ENCODE measurements around the gene POMT1.

The POMT1 gene

DNA sequence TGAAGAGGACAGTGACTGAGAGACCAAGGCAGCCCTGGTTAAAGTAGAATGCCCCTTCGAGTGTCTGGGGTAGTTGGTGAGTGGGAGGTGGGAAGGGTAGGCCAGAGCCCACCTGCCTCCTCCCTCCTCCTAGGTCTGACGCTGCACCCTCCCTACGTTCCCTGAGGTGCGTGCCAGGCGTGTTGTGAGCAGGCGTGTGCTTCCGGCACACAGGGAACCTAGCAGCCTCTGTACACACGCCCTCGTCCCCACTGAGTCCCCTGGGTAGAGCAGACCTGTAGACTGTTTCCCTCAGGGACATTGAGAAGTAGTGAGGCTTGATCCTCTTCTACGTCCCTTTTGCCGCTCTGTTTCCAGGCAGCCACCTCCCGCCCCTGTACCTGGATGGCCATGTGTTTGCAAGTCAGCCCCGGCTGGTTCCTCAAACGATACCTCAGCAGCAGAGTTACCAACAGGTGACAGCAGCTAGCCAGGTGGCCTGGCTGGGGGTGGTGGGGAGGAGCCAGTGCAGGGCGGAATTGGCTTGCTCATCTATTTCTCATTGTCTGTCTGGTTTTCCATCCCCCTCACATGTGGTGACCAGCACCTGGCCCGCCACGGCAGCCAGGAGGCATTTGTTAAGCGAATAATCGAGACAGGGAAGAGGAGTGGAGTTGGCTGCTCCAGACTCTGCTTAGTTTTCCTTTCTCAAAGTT lies 16.8 kb upstream of the POMT1 start:
- Histone ChIP-seq H3K4me3 (ENCODE audit: low read depth, low read length) (no peak overlapping the region), H3K27me3 (ENCODE audit: control insufficient read depth, insufficient read depth, low read length) (no peaks in the 10 kb centered on the region), H3K4me1 (ENCODE audit: control insufficient read depth, insufficient read depth, low read length) (no peaks in the 10 kb centered on the region), H3K36me3 (ENCODE audit: control insufficient read depth, insufficient read depth, low read length) (peaks cover 98% of the 10 kb centered on the region), H3K9me3 (ENCODE audit: control insufficient read depth, insufficient read depth, low read depth, low read length) (no peaks in the 10 kb centered on the region), H3K27ac (ENCODE audit: low read depth, low read length) (no peak overlapping the region), H3K9ac (ENCODE audit: low read length) (no peak overlapping the region)

DNA sequence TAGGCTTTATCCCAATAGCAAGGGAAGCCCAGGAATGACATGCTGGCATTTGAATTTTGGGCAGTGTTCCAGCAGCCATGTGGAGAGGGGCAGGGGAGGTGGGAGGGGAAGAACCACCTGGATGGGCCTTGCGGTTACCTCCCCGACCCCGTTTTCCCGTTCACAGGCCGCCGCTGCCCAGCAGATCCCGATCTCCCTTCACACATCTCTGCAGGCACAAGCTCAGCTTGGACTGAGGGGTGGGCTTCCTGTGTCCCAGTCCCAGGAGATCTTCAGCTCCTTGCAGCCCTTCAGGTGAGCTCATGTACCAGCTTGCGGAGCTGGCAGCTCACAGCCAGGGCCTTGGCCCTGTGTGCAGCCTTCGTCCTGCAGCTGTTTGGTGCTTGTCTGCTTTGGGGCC lies 15.7 kb upstream of the POMT1 start:
- H3K9me3 ChIP-seq (ENCODE audit: control insufficient read depth, insufficient read depth, low read depth, low read length) = no peaks in the 10 kb centered on the region
- H3K4me3 ChIP-seq (ENCODE audit: low read depth, low read length) = no peak overlapping the region
- no peaks in the 10 kb centered on the region for H3K4me1 ChIP-seq (ENCODE audit: control insufficient read depth, insufficient read depth, low read length)
- H3K27ac ChIP-seq (ENCODE audit: low read depth, low read length) = no peak overlapping the region
- H3K9ac ChIP-seq (ENCODE audit: low read length) = no peak overlapping the region
- H3K27me3 ChIP-seq (ENCODE audit: control insufficient read depth, insufficient read depth, low read length) = no peaks in the 10 kb centered on the region
- H3K36me3 ChIP-seq (ENCODE audit: control insufficient read depth, insufficient read depth, low read length) = peaks cover 100% of the 10 kb centered on the region

DNA sequence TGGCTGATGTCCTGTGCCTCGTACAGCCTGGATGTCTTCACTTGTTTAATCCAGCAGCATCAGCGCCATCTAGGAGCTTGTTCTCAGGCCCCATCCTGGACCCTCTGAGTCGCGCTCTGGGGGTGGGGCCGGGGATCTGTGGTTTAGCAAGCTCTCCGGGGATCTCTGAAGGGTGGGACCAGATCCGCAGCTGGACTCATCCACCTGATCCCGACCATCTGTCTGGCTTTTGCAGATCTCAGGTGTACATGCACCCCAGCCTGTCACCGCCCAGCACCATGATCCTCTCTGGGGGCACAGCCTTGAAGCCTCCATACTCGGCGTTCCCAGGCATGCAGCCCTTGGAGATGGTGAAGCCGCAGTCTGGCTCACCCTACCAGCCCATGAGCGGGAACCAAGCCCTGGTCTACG lies 15.1 kb upstream of the POMT1 start:
- Histone ChIP-seq H3K4me3 (ENCODE audit: low read depth, low read length) (no peak overlapping the region), H3K27ac (ENCODE audit: low read depth, low read length) (no peak overlapping the region), H3K27me3 (ENCODE audit: control insufficient read depth, insufficient read depth, low read length) (no peaks in the 10 kb centered on the region), H3K9me3 (ENCODE audit: control insufficient read depth, insufficient read depth, low read depth, low read length) (no peaks in the 10 kb centered on the region), H3K4me1 (ENCODE audit: control insufficient read depth, insufficient read depth, low read length) (no peaks in the 10 kb centered on the region), H3K36me3 (ENCODE audit: control insufficient read depth, insufficient read depth, low read length) (peaks cover 100% of the 10 kb centered on the region), H3K9ac (ENCODE audit: low read length) (no peak overlapping the region)

DNA sequence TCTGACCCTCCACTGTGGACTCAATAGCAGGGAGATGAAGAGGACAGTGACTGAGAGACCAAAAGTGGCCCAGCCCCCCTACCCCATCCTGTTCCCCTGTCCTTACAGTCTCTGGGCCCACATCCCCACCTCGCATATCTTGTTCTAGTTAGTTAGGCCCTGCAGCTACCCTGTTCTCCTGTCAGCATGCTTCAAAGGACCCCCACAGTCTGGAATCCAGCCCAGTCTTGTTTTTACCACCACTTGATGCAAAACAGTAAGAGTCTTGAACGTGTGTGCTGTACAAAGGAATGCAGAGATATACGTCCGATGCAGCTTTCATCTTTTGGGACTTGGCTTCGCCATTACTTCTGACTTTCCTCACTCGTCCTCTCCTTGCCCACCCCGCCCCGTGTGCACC lies 12.2 kb upstream of the POMT1 start:
- H3K36me3 ChIP-seq (ENCODE audit: control insufficient read depth, insufficient read depth, low read length) = peaks cover 100% of the 10 kb centered on the region

DNA sequence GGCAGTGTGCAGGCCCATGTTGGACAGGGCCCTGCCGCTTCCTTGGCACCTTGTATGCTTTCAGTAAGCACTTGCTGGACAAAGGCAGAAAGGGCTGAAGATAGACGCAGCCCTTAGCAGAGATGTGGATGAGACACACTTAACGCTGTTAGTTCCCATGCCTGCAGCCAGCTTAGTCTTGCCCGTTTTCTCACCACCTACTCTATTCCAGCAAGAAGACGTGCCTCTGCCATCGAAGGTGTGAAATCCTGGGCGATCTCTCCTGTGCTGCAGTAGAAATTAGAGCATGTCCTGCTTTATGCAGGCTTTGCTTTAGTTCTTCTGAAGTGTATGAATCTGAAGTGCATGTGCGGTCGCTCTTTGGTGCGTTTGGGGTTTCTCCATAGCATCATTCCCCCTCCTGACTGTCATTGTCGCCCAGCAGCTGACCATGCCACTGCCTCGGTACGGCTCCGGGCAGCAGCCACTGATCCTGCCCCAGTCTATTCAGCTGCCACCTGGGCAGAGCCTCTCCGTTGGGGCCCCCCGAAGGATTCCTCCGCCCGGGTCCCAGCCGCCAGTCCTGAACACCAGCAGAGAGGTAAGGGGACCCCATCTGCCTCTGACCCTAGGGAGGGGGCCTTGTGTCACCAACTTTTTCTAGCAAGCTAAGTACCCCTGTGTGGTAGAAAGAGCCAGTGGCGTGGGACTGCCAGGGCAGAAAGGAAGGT lies 11.6 kb upstream of the POMT1 start:
- no peak overlapping the region for H3K9ac ChIP-seq (ENCODE audit: low read length)
- H3K4me3 ChIP-seq (ENCODE audit: low read depth, low read length) = no peak overlapping the region
- no peaks in the 10 kb centered on the region for H3K27me3 ChIP-seq (ENCODE audit: control insufficient read depth, insufficient read depth, low read length)
- no peaks in the 10 kb centered on the region for H3K9me3 ChIP-seq (ENCODE audit: control insufficient read depth, insufficient read depth, low read depth, low read length)
- peaks cover 100% of the 10 kb centered on the region for H3K36me3 ChIP-seq (ENCODE audit: control insufficient read depth, insufficient read depth, low read length)
- no peak overlapping the region for H3K27ac ChIP-seq (ENCODE audit: low read depth, low read length)
- H3K4me1 ChIP-seq (ENCODE audit: control insufficient read depth, insufficient read depth, low read length) = no peaks in the 10 kb centered on the region

More for the DNA sequence above, 12.2 kb upstream of the POMT1 start:
- Histone ChIP-seq H3K27me3 (ENCODE audit: control insufficient read depth, insufficient read depth, low read length) (no peaks in the 10 kb centered on the region), H3K27ac (ENCODE audit: low read depth, low read length) (no peak overlapping the region), H3K4me1 (ENCODE audit: control insufficient read depth, insufficient read depth, low read length) (no peaks in the 10 kb centered on the region), H3K4me3 (ENCODE audit: low read depth, low read length) (no peak overlapping the region), H3K9me3 (ENCODE audit: control insufficient read depth, insufficient read depth, low read depth, low read length) (no peaks in the 10 kb centered on the region), H3K9ac (ENCODE audit: low read length) (no peak overlapping the region)

DNA sequence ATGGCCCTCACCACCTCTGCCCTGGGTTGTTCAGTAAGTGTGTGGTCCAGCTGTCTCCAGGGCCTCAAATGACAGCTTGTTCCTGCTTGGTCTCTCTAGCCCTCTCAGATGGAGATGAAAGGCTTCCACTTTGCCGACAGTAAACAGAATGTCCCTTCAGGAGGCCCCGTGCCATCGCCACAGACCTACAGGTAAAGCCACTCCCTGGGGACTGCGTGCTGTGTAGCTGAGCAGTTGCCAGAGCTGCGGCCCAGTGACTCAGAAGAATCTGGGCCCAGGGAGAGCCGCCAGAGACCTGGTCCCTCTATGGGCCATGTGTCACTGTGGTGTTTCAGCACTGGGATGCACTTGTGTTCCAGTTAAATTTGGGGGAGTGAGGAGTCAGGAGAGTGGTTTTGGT lies 10.6 kb upstream of the POMT1 start:
- no peaks in the 10 kb centered on the region for H3K27me3 ChIP-seq (ENCODE audit: control insufficient read depth, insufficient read depth, low read length)
- H3K4me3 ChIP-seq (ENCODE audit: low read depth, low read length) = no peak overlapping the region
- no peak overlapping the region for H3K27ac ChIP-seq (ENCODE audit: low read depth, low read length)
- H3K9me3 ChIP-seq (ENCODE audit: control insufficient read depth, insufficient read depth, low read depth, low read length) = no peaks in the 10 kb centered on the region
- H3K36me3 ChIP-seq (ENCODE audit: control insufficient read depth, insufficient read depth, low read length) = peaks cover 100% of the 10 kb centered on the region
- no peaks in the 10 kb centered on the region for H3K4me1 ChIP-seq (ENCODE audit: control insufficient read depth, insufficient read depth, low read length)
- H3K9ac ChIP-seq (ENCODE audit: low read length) = no peak overlapping the region

DNA sequence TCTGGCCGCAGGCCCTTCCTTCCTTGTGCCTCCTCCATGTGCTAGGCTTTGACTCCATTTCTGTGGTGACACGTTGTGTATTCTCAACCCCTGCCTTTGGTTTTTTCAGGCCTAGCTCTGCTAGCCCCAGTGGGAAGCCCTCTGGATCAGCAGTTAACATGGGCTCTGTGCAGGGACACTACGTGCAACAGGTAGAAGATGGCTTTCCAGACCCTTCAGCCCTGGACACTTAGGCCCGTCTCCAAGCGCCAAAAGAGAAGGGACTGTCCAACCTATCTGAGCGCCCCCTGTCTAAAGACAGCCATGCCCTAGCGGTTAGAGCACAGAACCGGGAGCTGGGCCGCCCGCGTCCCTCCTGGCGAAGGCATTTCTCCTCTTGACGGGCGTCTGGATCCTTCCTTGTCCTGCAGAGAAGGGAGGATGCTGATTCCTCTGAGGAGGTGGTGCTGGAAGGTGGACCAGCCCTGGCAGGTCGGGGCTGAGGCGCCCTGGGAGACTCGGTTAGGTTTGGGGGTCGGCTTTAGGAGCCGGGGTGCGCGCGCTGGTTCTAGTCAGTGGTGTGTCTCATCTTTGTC lies 8.3 kb upstream of the POMT1 start:
- no peak overlapping the region for H3K9ac ChIP-seq (ENCODE audit: low read length)
- H3K9me3 ChIP-seq (ENCODE audit: control insufficient read depth, insufficient read depth, low read depth, low read length) = no peaks in the 10 kb centered on the region
- no peak overlapping the region for H3K4me3 ChIP-seq (ENCODE audit: low read depth, low read length)
- H3K27me3 ChIP-seq (ENCODE audit: control insufficient read depth, insufficient read depth, low read length) = no peaks in the 10 kb centered on the region
- no peak overlapping the region for H3K27ac ChIP-seq (ENCODE audit: low read depth, low read length)
- no peaks in the 10 kb centered on the region for H3K4me1 ChIP-seq (ENCODE audit: control insufficient read depth, insufficient read depth, low read length)
- H3K36me3 ChIP-seq (ENCODE audit: control insufficient read depth, insufficient read depth, low read length) = peaks cover 100% of the 10 kb centered on the region

DNA sequence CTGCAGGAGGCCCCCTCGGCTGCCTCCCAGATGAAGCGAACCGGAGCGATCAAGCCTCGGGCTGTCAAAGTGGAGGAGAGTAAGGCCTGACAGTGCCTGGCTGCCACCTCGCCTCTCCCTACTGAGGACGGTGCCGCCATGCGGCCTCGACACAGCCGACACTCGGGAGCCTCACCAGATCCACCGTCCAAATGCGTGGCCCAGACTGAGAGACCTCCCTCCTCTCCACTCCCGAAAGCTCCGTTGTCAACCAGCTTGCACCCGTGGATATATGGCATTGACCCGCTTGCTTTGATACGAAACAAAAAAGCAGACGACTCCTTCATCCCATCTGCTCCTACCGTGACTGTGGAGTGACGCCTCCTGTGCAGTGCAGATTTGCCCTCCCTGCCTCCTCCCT lies 6.9 kb upstream of the POMT1 start:
- Histone ChIP-seq H3K9me3 (ENCODE audit: control insufficient read depth, insufficient read depth, low read depth, low read length) (no peaks in the 10 kb centered on the region), H3K36me3 (ENCODE audit: control insufficient read depth, insufficient read depth, low read length) (peaks cover 100% of the 10 kb centered on the region), H3K27me3 (ENCODE audit: control insufficient read depth, insufficient read depth, low read length) (no peaks in the 10 kb centered on the region), H3K4me1 (ENCODE audit: control insufficient read depth, insufficient read depth, low read length) (no peaks in the 10 kb centered on the region), H3K27ac (ENCODE audit: low read depth, low read length) (no peak overlapping the region), H3K4me3 (ENCODE audit: low read depth, low read length) (no peak overlapping the region), H3K9ac (ENCODE audit: low read length) (no peak overlapping the region)

DNA sequence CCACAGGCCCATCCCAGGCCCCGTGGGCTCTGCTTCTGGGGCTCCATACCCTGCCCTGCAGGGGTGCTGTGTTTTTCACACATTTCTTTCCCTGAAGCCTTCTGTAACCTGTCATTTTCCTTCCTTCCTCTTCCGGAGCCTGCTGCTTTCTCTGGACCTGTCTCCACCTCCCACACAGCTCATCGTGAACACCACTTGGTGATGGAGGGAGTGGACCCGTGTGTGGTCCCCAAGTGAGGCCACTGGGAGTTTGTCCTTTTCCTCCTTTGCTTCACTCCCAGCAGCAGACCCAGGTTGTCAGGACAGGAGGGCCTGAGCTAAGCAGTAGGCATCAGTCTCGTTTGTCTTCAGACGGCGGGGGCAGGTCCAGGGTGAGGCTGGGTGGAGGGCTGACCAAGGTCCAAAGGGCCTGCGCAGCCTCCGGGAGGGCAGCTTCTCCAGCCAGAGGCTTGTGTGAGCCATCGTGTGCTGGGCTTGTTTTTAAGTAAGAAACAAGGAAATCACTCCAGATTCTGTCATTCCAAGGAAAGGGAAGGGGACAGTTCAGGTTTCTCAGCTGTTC lies 5.8 kb upstream of the POMT1 start:
- Histone ChIP-seq H3K27me3 (ENCODE audit: control insufficient read depth, insufficient read depth, low read length) (no peaks in the 10 kb centered on the region), H3K36me3 (ENCODE audit: control insufficient read depth, insufficient read depth, low read length) (peaks cover 92% of the 10 kb centered on the region), H3K9me3 (ENCODE audit: control insufficient read depth, insufficient read depth, low read depth, low read length) (no peaks in the 10 kb centered on the region), H3K9ac (ENCODE audit: low read length) (no peak overlapping the region), H3K4me3 (ENCODE audit: low read depth, low read length) (no peak overlapping the region), H3K27ac (ENCODE audit: low read depth, low read length) (no peak overlapping the region), H3K4me1 (ENCODE audit: control insufficient read depth, insufficient read depth, low read length) (no peaks in the 10 kb centered on the region)

DNA sequence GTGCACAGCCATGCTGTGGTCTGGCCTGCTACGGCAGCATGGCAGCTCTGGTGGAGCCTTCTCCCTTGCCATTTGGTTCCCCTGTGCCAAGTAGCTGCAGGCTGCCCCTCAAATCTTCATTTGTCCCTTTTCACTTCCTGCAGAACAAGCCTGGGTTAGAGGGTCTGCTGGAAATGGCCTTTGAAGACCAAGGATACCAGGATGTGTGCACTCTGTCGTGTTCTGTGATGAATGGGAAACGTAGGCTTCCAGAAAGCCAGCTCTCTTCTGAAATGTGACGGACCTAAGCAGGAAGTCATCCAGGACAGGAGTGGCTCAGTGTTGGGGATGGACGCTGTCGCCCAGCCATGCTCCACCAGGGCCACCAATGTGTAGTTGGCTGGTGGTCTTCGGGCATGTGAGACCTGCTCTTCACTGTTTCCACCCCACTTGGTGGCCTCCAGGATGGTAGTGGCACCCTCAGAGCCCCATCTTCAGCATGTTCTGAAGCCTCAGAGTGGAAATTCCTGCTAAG lies 3.4 kb upstream of the POMT1 start:
- H3K27ac ChIP-seq (ENCODE audit: low read depth, low read length) = no peak overlapping the region
- H3K4me1 ChIP-seq (ENCODE audit: control insufficient read depth, insufficient read depth, low read length) = peaks cover 10% of the 10 kb centered on the region; the same call in 1 of the 2 replicates
- H3K36me3 ChIP-seq (ENCODE audit: control insufficient read depth, insufficient read depth, low read length) = peaks cover 68% of the 10 kb centered on the region
- H3K9ac ChIP-seq (ENCODE audit: low read length) = no peak overlapping the region
- peaks cover 3% of the 10 kb centered on the region; the same call in 1 of the 2 replicates for H3K27me3 ChIP-seq (ENCODE audit: control insufficient read depth, insufficient read depth, low read length)
- H3K4me3 ChIP-seq (ENCODE audit: low read depth, low read length) = no peak overlapping the region
- no peaks in the 10 kb centered on the region for H3K9me3 ChIP-seq (ENCODE audit: control insufficient read depth, insufficient read depth, low read depth, low read length)

DNA sequence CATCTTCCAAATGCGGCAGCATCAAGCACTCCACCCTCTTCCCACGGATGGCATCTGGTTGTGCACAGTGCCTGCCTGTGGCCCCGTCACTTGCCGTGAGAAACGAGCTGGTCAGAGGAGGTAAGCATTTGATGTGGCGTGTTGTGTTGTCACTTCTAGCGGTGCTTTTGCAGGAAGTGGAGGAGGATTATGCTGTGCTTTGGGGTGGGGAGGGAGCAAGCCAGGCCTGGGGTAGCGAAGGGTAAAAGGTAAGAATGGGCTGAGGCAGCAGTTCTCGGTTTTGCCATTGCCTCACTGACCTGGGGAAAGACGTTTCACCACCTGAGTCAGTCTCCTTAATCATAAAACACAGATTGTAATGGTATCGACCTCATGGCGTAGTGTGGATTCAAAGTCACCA lies 2.3 kb upstream of the POMT1 start:
- H3K4me3 ChIP-seq (ENCODE audit: low read depth, low read length) = no peak overlapping the region
- H3K27me3 ChIP-seq (ENCODE audit: control insufficient read depth, insufficient read depth, low read length) = peaks cover 3% of the 10 kb centered on the region; the same call in 1 of the 2 replicates
- no peak overlapping the region for H3K9ac ChIP-seq (ENCODE audit: low read length)
- no peaks in the 10 kb centered on the region for H3K9me3 ChIP-seq (ENCODE audit: control insufficient read depth, insufficient read depth, low read depth, low read length)
- H3K27ac ChIP-seq (ENCODE audit: low read depth, low read length) = no peak overlapping the region
- H3K36me3 ChIP-seq (ENCODE audit: control insufficient read depth, insufficient read depth, low read length) = peaks cover 57% of the 10 kb centered on the region
- H3K4me1 ChIP-seq (ENCODE audit: control insufficient read depth, insufficient read depth, low read length) = peaks cover 11% of the 10 kb centered on the region; the same call in 1 of the 2 replicates
